Activated T-helper 17 cell treated with anti-CD3 and anti-CD28 coated beads, Interleukin-2, amount 50 U/mL, for 72 hours (primary cell): Measurements from ENCODE around the gene TBC1D32. TPM values are rescaled to one million over a fixed set of nuclear protein-coding genes. Genes with fewer than 3 reads are reported as not detected.
"Not testable (repeated sequence)": the region's sequence is repeated elsewhere in the genome, so short reads cannot be mapped to it uniquely, and the experiment has no call there.

Experiments used
- ATAC-seq: fragments of 150-1000 bp; cut with Tn5 transposase; replicated peaks from 2 replicates; pipeline ENCODE4 v1.10.0; 2021; ENCODE audit warnings: mild to moderate bottlenecking, moderate library complexity
- H3K27ac Mint-ChIP-seq: one replicate; pipeline ENCODE4 v1.8.0; 2022; ENCODE audit warnings: mixed read lengths
- H3K27me3 Mint-ChIP-seq: one replicate; pipeline ENCODE4 v1.8.0; 2022; ENCODE audit warnings: mixed read lengths
- H3K36me3 Mint-ChIP-seq: one replicate; pipeline ENCODE4 v1.8.0; 2022; ENCODE audit warnings: low read depth, mild to moderate bottlenecking, mixed read lengths
- H3K4me1 Mint-ChIP-seq: one replicate; pipeline ENCODE4 v1.8.0; 2022; ENCODE audit warnings: mixed read lengths
- H3K4me3 Mint-ChIP-seq: one replicate; pipeline ENCODE4 v1.8.0; 2022; ENCODE audit warnings: mild to moderate bottlenecking, mixed read lengths
- H3K9me3 Mint-ChIP-seq: one replicate; pipeline ENCODE4 v1.8.0; 2022; ENCODE audit warnings: mixed read lengths
- total RNA-seq, 2 donors: library from RNA; stranded (reverse); gene quantifications; one replicate each; pipeline ENCODE4 v1.2.3, GENCODE V29; 2022

Gene TBC1D32
- total RNA-seq, 2 donors from 2014 or later = 6.1 to 13.6 TPM

DNA sequence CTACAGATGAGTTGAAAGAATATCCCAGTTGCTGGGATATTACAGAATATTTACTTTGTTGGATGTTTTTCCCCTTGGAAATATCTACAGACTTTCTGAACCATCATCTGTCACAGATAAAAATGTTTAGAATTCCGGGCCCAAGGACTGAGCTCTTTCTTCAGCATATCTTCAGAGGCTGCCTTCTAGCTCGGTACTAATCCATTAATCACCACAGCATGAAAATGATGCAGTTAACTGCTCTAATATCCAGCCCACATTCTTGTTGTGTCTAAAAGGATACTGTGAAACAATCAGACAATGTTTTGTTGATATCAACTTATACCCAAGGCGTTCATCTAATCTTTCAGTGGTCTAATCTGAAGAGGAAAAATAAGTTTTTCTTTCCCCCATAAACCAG is 247.4 kb downstream of the TBC1D32 start:
- no peak overlapping the region for H3K27ac Mint-ChIP-seq
- no peaks in the 10 kb centered on the region for H3K4me1 Mint-ChIP-seq
- H3K9me3 Mint-ChIP-seq = no peaks in the 10 kb centered on the region
- no peak overlapping the region for H3K4me3 Mint-ChIP-seq
- H3K36me3 Mint-ChIP-seq = no peaks in the 10 kb centered on the region
- ATAC-seq = no peak
- H3K27me3 Mint-ChIP-seq = no peaks in the 10 kb centered on the region

DNA sequence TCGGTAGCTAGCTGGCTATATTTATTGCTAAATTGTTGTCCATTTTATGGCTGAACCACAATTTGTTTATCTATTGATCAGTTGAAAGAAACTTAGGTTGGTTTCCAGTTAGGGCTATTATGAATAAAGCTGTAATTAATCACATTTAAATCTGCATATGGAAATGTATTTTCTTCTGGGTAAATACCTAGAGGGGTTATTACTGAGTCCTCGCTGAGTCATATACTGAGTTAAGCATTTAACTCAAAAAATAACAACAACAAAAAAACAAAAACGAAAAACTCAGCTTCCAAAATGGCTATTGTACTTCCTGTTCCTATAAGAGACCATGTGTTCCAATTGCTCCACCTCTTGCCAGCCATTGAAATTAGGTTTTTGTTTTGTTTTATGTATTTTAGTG is 258.2 kb downstream of the TBC1D32 start:
- H3K4me3 Mint-ChIP-seq = no peak overlapping the region
- ATAC-seq = no peak
- H3K27ac Mint-ChIP-seq = no peak overlapping the region
- no peaks in the 10 kb centered on the region for H3K4me1 Mint-ChIP-seq
- H3K9me3 Mint-ChIP-seq = no peaks in the 10 kb centered on the region
- H3K36me3 Mint-ChIP-seq = no peaks in the 10 kb centered on the region
- no peaks in the 10 kb centered on the region for H3K27me3 Mint-ChIP-seq

- H3K4me3 Mint-ChIP-seq, H3K27me3 Mint-ChIP-seq, H3K27ac Mint-ChIP-seq, H3K4me1 Mint-ChIP-seq, ATAC-seq, H3K36me3 Mint-ChIP-seq: not testable (repeated sequence)
- peaks cover 10% of the 10 kb centered on the region for H3K9me3 Mint-ChIP-seq
These were observed 265.5 kb downstream of the TBC1D32 start for GRCh38 chr6:121068749-121069148.

- no peak overlapping the region for H3K4me3 Mint-ChIP-seq
- no peaks in the 10 kb centered on the region for H3K4me1 Mint-ChIP-seq
- H3K27ac Mint-ChIP-seq = no peak overlapping the region
- no peaks in the 10 kb centered on the region for H3K27me3 Mint-ChIP-seq
- H3K36me3 Mint-ChIP-seq = peaks cover 4% of the 10 kb centered on the region
- no peak for ATAC-seq
- peaks cover 10% of the 10 kb centered on the region for H3K9me3 Mint-ChIP-seq
These were observed 266.9 kb downstream of the TBC1D32 start for GRCh38 chr6:121067381-121067780.

GRCh38 chr6:121064345-121064744 is 269.9 kb downstream of the TBC1D32 start:
- ATAC-seq = no peak
- Mint-ChIP-seq H3K4me3 (no peak overlapping the region), H3K4me1 (no peaks in the 10 kb centered on the region), H3K27ac (no peak overlapping the region), H3K27me3 (no peaks in the 10 kb centered on the region), H3K36me3 (peaks cover 4% of the 10 kb centered on the region), H3K9me3 (peaks cover 10% of the 10 kb centered on the region)

- no peak overlapping the region for H3K27ac Mint-ChIP-seq
- no peaks in the 10 kb centered on the region for H3K27me3 Mint-ChIP-seq
- no peaks in the 10 kb centered on the region for H3K36me3 Mint-ChIP-seq
- no peaks in the 10 kb centered on the region for H3K4me1 Mint-ChIP-seq
- H3K9me3 Mint-ChIP-seq = no peaks in the 10 kb centered on the region
- H3K4me3 Mint-ChIP-seq = no peak overlapping the region
- ATAC-seq = no peak
These were observed 278.6 kb downstream of the TBC1D32 start for GRCh38 chr6:121055572-121056163.

DNA sequence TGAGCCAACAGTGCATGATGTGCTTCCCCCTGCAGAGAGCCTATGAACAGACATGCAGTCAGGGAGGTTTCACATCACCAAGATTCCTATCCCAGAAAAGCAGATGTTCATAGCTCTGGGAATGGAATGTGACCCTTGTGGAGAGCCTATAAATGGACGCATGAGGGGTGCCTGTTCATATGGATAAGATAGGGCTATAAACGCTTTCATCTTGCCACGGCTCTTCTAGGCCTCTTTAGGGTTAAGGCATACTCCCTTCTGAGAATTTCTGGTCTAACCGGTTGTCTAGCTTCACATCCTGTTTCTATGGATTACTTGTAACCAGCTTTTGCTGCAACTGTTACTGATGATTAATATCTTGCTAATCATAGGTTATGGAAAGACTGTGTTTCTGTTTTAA is 285.7 kb downstream of the TBC1D32 start:
- not testable (repeated sequence) for ATAC-seq

DNA sequence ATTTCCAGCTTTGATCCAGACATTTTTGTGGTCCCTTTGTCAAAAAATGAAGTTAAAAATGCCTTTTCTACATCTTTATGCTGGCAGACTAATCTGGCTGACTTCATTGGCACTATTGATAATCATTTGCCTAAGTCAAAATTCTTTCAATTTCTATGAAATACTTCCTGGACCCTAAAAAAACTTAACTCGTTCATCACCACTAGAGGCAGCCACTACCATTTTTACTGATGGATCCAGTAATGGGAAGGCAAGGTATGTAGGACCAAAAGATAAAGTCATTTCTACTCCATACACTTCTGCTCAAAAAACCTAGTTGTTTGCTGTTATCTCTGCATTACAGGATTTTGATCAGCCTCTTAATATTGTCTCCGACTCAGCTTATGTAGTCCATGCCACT is 289.4 kb downstream of the TBC1D32 start:
- not testable (repeated sequence) for ATAC-seq, H3K36me3 Mint-ChIP-seq, H3K4me3 Mint-ChIP-seq, H3K4me1 Mint-ChIP-seq, H3K9me3 Mint-ChIP-seq, H3K27me3 Mint-ChIP-seq, H3K27ac Mint-ChIP-seq

More for the DNA sequence above, 285.7 kb downstream of the TBC1D32 start:
- H3K36me3 Mint-ChIP-seq, H3K9me3 Mint-ChIP-seq, H3K4me1 Mint-ChIP-seq, H3K27ac Mint-ChIP-seq, H3K4me3 Mint-ChIP-seq, H3K27me3 Mint-ChIP-seq: not testable (repeated sequence)

DNA sequence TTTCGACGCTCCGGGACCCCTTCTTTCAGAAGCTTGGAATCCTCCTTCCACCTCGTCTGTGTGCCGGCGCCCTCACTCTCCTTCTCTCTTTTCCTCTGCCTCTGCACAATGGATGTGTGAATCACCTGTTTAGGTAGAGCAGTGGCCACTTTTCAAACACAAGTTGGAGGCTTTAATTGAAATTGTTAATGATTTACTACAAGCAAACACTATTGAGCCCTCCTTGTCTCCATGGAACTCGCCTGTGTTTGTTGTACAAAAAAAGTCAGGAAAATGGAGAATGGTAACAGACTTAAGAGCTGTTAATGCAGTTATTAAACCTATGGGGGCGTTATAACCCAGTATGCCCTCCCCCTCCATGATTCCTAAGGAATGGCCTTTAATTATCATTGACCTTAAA is 290.6 kb downstream of the TBC1D32 start:
- not testable (repeated sequence) for H3K27me3 Mint-ChIP-seq, H3K9me3 Mint-ChIP-seq, H3K4me3 Mint-ChIP-seq, H3K4me1 Mint-ChIP-seq, H3K36me3 Mint-ChIP-seq, H3K27ac Mint-ChIP-seq, ATAC-seq

DNA sequence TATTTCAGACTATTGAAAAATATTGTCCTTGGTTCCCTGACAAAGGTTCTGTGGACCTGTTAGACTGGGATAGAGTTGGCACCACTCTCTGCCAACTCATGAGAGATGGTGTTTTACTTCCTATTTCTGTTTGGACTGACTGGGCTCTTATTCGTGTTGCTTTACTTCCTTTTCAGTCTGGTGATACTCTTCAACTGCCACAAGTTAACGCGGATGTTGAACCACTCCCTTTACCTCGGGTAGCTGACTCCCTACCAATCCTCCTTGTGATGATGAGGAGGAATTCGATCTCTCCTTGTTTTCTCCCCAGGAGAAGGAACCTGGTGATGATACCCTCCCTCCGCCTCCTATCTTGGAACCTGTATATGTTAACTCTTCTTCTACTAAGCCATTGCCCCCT is 291.1 kb downstream of the TBC1D32 start:
- H3K27ac Mint-ChIP-seq, H3K9me3 Mint-ChIP-seq, ATAC-seq, H3K4me3 Mint-ChIP-seq, H3K36me3 Mint-ChIP-seq, H3K27me3 Mint-ChIP-seq, H3K4me1 Mint-ChIP-seq: not testable (repeated sequence)

- no peak overlapping the region for H3K27ac Mint-ChIP-seq
- no peak overlapping the region for H3K4me3 Mint-ChIP-seq
- no peaks in the 10 kb centered on the region for H3K4me1 Mint-ChIP-seq
- no peaks in the 10 kb centered on the region for H3K9me3 Mint-ChIP-seq
- no peak for ATAC-seq
- no peaks in the 10 kb centered on the region for H3K27me3 Mint-ChIP-seq
- no peaks in the 10 kb centered on the region for H3K36me3 Mint-ChIP-seq
These were observed 291.5 kb downstream of the TBC1D32 start for GRCh38 chr6:121042766-121043165.

DNA sequence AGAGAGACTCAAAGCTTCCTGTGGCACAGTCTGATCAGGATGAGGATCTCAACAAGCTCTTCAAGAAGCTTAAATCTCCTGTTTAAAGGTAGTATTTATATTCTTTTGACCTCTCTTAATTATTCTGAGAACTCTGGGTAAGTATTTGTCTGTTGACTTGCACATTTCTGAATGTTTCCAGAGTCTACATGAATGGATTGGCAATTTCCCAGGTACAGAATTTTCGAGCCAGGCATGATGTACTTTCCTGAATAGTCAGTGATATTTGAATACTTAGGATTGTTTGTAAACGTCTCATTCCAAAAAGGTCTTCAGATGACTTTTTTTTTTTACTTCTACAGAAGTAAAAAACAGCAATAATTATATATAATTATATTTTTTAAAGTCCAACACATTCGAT is 293.4 kb downstream of the TBC1D32 start:
- H3K4me1 Mint-ChIP-seq = no peaks in the 10 kb centered on the region
- no peaks in the 10 kb centered on the region for H3K36me3 Mint-ChIP-seq
- no peak overlapping the region for H3K4me3 Mint-ChIP-seq
- ATAC-seq = no peak
- no peak overlapping the region for H3K27ac Mint-ChIP-seq
- no peaks in the 10 kb centered on the region for H3K27me3 Mint-ChIP-seq
- H3K9me3 Mint-ChIP-seq = no peaks in the 10 kb centered on the region

DNA sequence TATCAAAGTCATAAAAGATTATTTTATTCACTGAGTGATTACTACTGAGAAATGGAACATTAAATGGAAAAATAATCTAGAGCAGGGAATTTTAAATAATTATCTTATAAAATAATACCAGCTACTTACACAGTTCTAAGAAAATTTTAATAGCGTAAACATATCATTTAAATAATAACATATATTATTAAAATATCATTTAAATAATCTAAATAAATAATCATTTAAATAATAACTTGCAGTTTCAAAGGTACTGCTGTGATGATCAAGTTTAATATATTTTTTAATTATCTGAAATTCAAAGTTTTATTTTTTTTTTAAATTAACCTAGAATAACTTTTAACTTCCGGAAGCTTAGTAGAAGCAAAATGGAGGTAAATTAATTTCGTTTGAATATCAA is 301.2 kb downstream of the TBC1D32 start:
- H3K36me3 Mint-ChIP-seq = no peaks in the 10 kb centered on the region
- H3K9me3 Mint-ChIP-seq = no peaks in the 10 kb centered on the region
- ATAC-seq = no peak
- H3K27me3 Mint-ChIP-seq = no peaks in the 10 kb centered on the region
- H3K4me3 Mint-ChIP-seq = no peak overlapping the region
- no peaks in the 10 kb centered on the region for H3K4me1 Mint-ChIP-seq
- H3K27ac Mint-ChIP-seq = no peak overlapping the region

GRCh38 chr6:121032268-121033006 is 301.8 kb downstream of the TBC1D32 start:
- no peaks in the 10 kb centered on the region for H3K36me3 Mint-ChIP-seq
- H3K9me3 Mint-ChIP-seq = no peaks in the 10 kb centered on the region
- no peak overlapping the region for H3K27ac Mint-ChIP-seq
- no peak for ATAC-seq
- no peak overlapping the region for H3K4me3 Mint-ChIP-seq
- no peaks in the 10 kb centered on the region for H3K4me1 Mint-ChIP-seq
- no peaks in the 10 kb centered on the region for H3K27me3 Mint-ChIP-seq
